Ovary (tissue), 3 donors: Measurements from ENCODE around the gene MESD.

Experiments
- CTCF ChIP-seq, 3 donors: fragments of 450-650 bp in 2 of 3; fragments of 200-600 bp in 1 of 3; IDR thresholded peaks; one replicate each; pipeline versions ENCODE4 v1.5.1 to v1.8.0; 2016 to 2022; ENCODE audit warnings: antibody characterized with exemption in 3 of 3, mild to moderate bottlenecking in 1 of 3
- EP300 ChIP-seq: sonication (generic); formaldehyde crosslinking; IDR thresholded peaks from one replicate; pipeline ENCODE4 v1.6.1; 2017; ENCODE audit warnings: antibody characterized with exemption
- POLR2A ChIP-seq: fragments of 450-650 bp; IDR thresholded peaks from one replicate; pipeline ENCODE4 v1.6.1; 2017; ENCODE audit warnings: antibody characterized with exemption, mild to moderate bottlenecking, moderate library complexity
- donor health status: DM: no; HTN: no; CAD: no.

- no peak for TF ChIP-seq CTCF (IDR thresholded peaks at IDR 0.05)
- no peak for TF ChIP-seq POLR2A
- TF ChIP-seq EP300: no peak
These were observed 19.0 kb downstream of the MESD start for GRCh38 chr15:80970658-80971057.
